ENCODE measurements around the gene TMEM145. TPM values are rescaled to one million over a fixed set of nuclear protein-coding genes. Genes with fewer than 3 reads are reported as not detected.

The TMEM145 gene
- total RNA-seq, 6 donors from 2014 or later = 0.34 to 0.79 (median 0.49) TPM; not detected in 3

- Histone ChIP-seq H3K9me3 (no peaks in the 10 kb centered on the region), H3K4me1 (no peaks in the 10 kb centered on the region), H3K27ac (no peak overlapping the region), H3K4me3 (no peak overlapping the region), H3K36me3 (peaks cover 27 to 79% (median 67%) of the 10 kb centered on the region in 4 donors), H3K27me3 (no peaks in the 10 kb centered on the region)
- DNase-seq = peak in 1 of 2 donors; percentile 73
- WGBS, 2 donors = 86 to 94% methylated on average over 13 to 16 of the region's 17 CpGs
- TF ChIP-seq POLR2AphosphoS5 (IDR thresholded peaks at IDR 0.05) (no peak), CTCF (IDR thresholded peaks at IDR 0.05) (peak in 1 of 6 experiments; percentile 15), EP300 (IDR thresholded peaks at IDR 0.05) (no peak), POLR2A (IDR thresholded peaks at IDR 0.05) (no peak)
- ATAC-seq (ENCODE audit: low FRiP score in 2 of 2) = no peak
These were observed 19.6 kb upstream of the TMEM145 start for GRCh38 chr19:42293540-42293939.

- DNase-seq (no peak), ATAC-seq (ENCODE audit: low FRiP score in 2 of 2) (no peak)
- WGBS, 2 donors = 89 to 93% methylated on average over 7 to 15 of the region's 15 CpGs
- Histone ChIP-seq H3K27ac (no peak overlapping the region), H3K4me1 (no peaks in the 10 kb centered on the region), H3K4me3 (no peak overlapping the region), H3K27me3 (no peaks in the 10 kb centered on the region), H3K36me3 (peaks cover 27 to 75% (median 63%) of the 10 kb centered on the region in 4 donors), H3K9me3 (no peaks in the 10 kb centered on the region)
- TF ChIP-seq EP300 (IDR thresholded peaks at IDR 0.05) (no peak), POLR2AphosphoS5 (IDR thresholded peaks at IDR 0.05) (no peak), CTCF (IDR thresholded peaks at IDR 0.05) (no peak), POLR2A (IDR thresholded peaks at IDR 0.05) (no peak)
These were observed 19.2 kb upstream of the TMEM145 start for GRCh38 chr19:42293948-42294347.

- DNase-seq (peak in 1 of 2 donors; percentile 78), ATAC-seq (ENCODE audit: low FRiP score in 2 of 2) (no peak)
- Histone ChIP-seq H3K27ac (no peak overlapping the region), H3K36me3 (peaks cover 21 to 69% (median 57%) of the 10 kb centered on the region in 4 donors), H3K4me1 (no peaks in the 10 kb centered on the region), H3K9me3 (no peaks in the 10 kb centered on the region), H3K27me3 (no peaks in the 10 kb centered on the region), H3K4me3 (no peak overlapping the region)
- no peak for TF ChIP-seq POLR2AphosphoS5 (IDR thresholded peaks at IDR 0.05)
- TF ChIP-seq POLR2A (IDR thresholded peaks at IDR 0.05) = no peak
- TF ChIP-seq CTCF (IDR thresholded peaks at IDR 0.05) = no peak
- no peak for TF ChIP-seq EP300 (IDR thresholded peaks at IDR 0.05)
- WGBS, 2 donors = 82 to 87% methylated on average over 15 to 24 of the region's 24 CpGs
These were observed 18.5 kb upstream of the TMEM145 start for GRCh38 chr19:42294471-42295137.

- no peak for TF ChIP-seq POLR2AphosphoS5 (IDR thresholded peaks at IDR 0.05)
- TF ChIP-seq CTCF (IDR thresholded peaks at IDR 0.05) = no peak
- no peak for TF ChIP-seq POLR2A (IDR thresholded peaks at IDR 0.05)
- TF ChIP-seq EP300 (IDR thresholded peaks at IDR 0.05) = no peak
- Histone ChIP-seq H3K4me3 (no peak overlapping the region), H3K9me3 (no peaks in the 10 kb centered on the region), H3K27me3 (no peaks in the 10 kb centered on the region), H3K27ac (no peak overlapping the region), H3K4me1 (no peaks in the 10 kb centered on the region), H3K36me3 (peaks cover 17 to 61% (median 49%) of the 10 kb centered on the region in 4 donors)
- no peak for ATAC-seq (ENCODE audit: low FRiP score in 2 of 2)
- 77 to 100% methylated on average over 1 to 5 of the region's 5 CpGs for WGBS, 2 donors
- no peak for DNase-seq
These were observed 17.8 kb upstream of the TMEM145 start for GRCh38 chr19:42295342-42295741.

Measured in upper lobe of left lung (tissue), 6 donors.